Peyer's patch (tissue), 4 donors: ENCODE measurements around the gene IP6K1.
"Not testable (repeated sequence)": the region's sequence is repeated elsewhere in the genome, so short reads cannot be mapped to it uniquely, and the experiment has no call there.

ENCODE experiments used
- CTCF ChIP-seq, 6 experiments: fragments of 450-650 bp in 4 of 6; fragments of 200-600 bp in 2 of 6; sonication (generic) in 1 of 6; IDR thresholded peaks; one replicate each; pipeline ENCODE4 v1.5.1; 2017 to 2019; ENCODE audit warnings: antibody characterized with exemption in 6 of 6, mild to moderate bottlenecking in 3 of 6, moderate library complexity in 1 of 6
- POLR2A ChIP-seq, 2 donors: fragments of 450-650 bp; IDR thresholded peaks; one replicate each; pipeline ENCODE4 v1.5.1; 2017; ENCODE audit warnings: antibody characterized with exemption in 2 of 2, mild to moderate bottlenecking in 2 of 2, moderate library complexity in 2 of 2

- not testable (repeated sequence) for TF ChIP-seq CTCF, POLR2A (IDR thresholded peaks at IDR 0.05)
Observed at GRCh38 chr3:49694409-49695070, 91.8 kb downstream of the IP6K1 start.
